UCSD-AML1 (cell line): Measurements from ENCODE around the gene MFSD12.

Source experiments
- DNase-seq: peaks from one replicate; lab custom pipeline; 2025; ENCODE audit not compliant: unreplicated experiment; lab: John Stamatoyannopoulos, UW

MFSD12 gene

GRCh38 chr19:3557461-3558248, at the start of gene MFSD12:
TSS of gene MFSD12 (minus strand) at chr19:3557586. CDS start at chr19:3557403, 183 bp downstream.
- peak; percentile 94 for DNase-seq

- peak; percentile 86 for DNase-seq
Observed at GRCh38 chr19:3606690-3607289, 49.4 kb upstream of the MFSD12 start, which contains the start of gene TBXA2R. TSS of gene TBXA2R (minus strand) at chr19:3606875. CDS start at chr19:3600634, 6,241 bp downstream.

- DNase-seq, result peak; percentile 45
Observed at GRCh38 chr19:3606174-3606689, 48.8 kb upstream of the MFSD12 start.

GRCh38 chr19:3605770-3606169, 48.4 kb upstream of the MFSD12 start:
- DNase-seq, result no peak

GRCh38 chr19:3605361-3605760, 48.0 kb upstream of the MFSD12 start:
- DNase-seq, result no peak

- peak; percentile 42 for DNase-seq
Observed at GRCh38 chr19:3604987-3605343, 47.6 kb upstream of the MFSD12 start.

GRCh38 chr19:3604227-3604986, 47.0 kb upstream of the MFSD12 start:
- no peak for DNase-seq

- DNase-seq, result no peak
Observed at GRCh38 chr19:3603121-3603811, 45.9 kb upstream of the MFSD12 start.

GRCh38 chr19:3601021-3601420, 43.6 kb upstream of the MFSD12 start:
- no peak for DNase-seq

GRCh38 chr19:3599776-3600187, 42.4 kb upstream of the MFSD12 start:
- no peak for DNase-seq

GRCh38 chr19:3595521-3596061, 38.2 kb upstream of the MFSD12 start:
- DNase-seq, result no peak

- DNase-seq, result no peak
Observed at GRCh38 chr19:3593156-3593555, 35.8 kb upstream of the MFSD12 start.

- no peak for DNase-seq
Observed at GRCh38 chr19:3591876-3592613, 34.7 kb upstream of the MFSD12 start.

GRCh38 chr19:3590991-3591659, 33.7 kb upstream of the MFSD12 start:
- DNase-seq, result no peak

GRCh38 chr19:3589949-3590348, 32.6 kb upstream of the MFSD12 start:
- DNase-seq, result no peak

GRCh38 chr19:3589439-3589838, 32.1 kb upstream of the MFSD12 start:
- DNase-seq, result no peak

GRCh38 chr19:3586707-3587346, 29.4 kb upstream of the MFSD12 start:
- DNase-seq, result no peak

GRCh38 chr19:3586127-3586626, 28.8 kb upstream of the MFSD12 start:
- DNase-seq, result peak; percentile 64
